Ishikawa (cell line): ENCODE results near the gene CERT1.

ENCODE experiments used
- EGR1 ChIP-seq: IDR thresholded peaks from 2 replicates; pipeline ENCODE4 v1.6.1; 2012
- TEAD4 ChIP-seq: IDR thresholded peaks from 2 replicates; pipeline ENCODE4 v1.6.1; 2012

GRCh38 chr5:75463726-75464125 lies 47.7 kb downstream of the CERT1 start:
- TF ChIP-seq EGR1 (no peak), TEAD4 (peak; percentile 97)
